ENCODE results near the gene DOK3. TPM values are rescaled to one million over a fixed set of nuclear protein-coding genes. Genes with fewer than 3 reads are reported as not detected.

DOK3 gene
- polyA plus RNA-seq, 1 donor = 9.8 TPM

DNA sequence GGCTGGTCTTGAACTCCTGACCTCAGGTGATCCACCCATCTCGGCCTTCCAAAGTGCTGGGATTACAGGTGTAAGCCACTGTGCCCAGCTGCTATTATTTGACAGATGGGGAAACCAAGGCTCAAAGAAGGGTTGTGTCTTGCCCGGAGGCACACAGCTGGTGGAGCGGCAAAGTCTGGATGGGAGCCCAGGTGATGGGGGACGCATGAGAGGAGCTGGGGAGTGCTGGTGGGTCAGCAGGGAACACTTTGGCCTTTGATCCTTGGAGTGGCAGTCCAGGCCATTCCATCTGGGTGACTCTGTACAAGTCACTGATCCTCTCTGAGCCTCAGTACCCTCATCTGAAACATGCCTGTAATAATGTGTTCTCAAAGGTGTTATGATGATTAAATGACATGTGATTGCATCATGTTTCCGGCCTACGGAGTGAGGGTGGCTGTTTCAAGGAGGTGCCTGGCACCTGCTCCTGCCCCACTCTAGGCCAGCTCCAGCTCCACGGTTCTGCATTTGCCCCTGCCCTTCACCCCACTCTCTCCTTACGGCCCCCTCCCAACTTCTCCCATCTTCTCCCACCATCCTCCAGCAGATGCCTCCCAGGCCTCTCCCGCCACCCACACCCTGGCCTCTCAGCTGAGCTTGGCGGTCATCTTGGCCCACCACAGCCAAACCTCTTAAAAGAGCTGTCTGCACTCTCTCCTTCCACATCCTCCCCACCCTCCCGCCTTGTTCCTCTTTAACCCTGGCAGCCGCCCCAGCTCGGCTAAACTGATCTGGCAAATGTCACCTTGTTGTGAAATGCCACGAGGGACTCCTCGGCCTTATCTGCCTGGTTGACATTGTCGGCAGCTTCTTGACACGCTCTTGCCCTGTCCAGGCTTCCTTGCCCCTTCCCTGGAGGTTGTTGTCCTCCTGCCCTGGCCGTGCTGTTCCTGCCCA is 30.6 kb downstream of the DOK3 start:
- no peak for DNase-seq

DNA sequence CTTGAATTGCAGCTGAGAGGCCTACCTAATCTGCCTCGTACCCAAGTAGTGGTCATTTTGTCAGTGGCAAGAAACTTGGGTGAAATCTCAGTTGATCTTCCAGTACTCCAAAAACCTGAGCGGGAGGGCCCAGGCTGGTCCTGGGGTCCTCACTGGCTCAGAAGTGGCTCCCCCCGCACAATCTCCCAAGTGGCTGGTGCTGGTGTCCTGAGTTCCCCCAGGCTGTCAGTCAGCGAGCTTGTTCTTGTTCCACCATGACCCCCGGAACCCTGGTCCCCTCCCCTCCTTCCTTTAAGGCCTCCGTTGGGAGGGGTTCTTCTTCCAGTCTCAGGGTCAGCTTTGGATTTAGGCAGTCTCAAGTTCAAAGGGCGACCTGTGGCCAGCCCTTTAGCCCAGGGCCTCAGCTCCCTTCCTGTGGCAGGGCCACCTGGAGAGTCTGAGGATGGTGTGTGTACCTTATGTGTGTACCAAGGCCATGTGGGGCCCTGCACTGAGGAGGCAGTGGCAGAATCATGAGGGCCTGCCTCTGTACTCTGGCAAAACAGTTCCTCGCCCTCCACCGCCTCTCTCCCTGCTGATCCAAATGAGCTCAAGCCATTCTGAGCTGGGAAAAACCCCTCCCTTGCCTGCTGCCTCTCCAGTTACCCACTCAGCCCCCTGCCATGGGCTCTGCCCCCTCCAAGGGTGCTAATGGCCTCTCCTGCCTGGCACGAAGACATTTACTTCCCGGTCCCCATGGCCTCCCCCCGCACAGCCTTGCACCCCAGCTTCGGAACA is 31.7 kb downstream of the DOK3 start:
- no peak for DNase-seq

DNA sequence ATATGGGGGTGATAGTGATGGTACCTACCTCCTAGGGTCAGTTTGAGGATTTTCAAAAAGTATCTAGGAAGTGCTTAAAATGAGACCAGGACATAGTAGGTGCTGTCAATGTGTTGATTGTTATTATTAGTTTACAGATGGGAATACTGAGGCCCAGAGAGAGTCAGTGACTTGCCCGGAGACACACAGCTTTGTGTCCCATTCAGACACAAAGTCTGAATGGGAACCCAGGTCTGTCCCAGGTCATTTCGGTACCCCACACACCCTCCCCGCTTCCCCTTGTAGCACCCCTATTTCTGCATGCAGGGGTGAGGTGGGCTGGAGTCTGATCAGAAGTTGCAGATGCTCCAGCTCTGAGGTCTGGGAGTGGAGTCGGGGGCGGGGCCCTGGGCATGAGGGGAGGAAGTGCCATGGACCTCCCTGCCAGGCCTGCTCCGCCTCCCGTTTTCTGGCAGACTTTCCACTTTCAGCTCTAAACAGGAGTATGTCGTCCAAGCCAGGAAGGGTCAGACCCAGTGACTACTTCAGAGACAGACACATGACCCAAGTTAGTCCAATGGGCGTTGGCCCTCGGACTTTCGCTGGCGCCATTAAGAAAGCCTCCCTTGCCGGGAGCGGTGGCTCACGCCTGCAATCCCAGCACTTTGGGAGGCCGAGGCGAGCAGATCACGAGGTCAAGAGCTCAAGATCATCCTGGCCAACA is 32.9 kb downstream of the DOK3 start:
- no peak for DNase-seq

DNA sequence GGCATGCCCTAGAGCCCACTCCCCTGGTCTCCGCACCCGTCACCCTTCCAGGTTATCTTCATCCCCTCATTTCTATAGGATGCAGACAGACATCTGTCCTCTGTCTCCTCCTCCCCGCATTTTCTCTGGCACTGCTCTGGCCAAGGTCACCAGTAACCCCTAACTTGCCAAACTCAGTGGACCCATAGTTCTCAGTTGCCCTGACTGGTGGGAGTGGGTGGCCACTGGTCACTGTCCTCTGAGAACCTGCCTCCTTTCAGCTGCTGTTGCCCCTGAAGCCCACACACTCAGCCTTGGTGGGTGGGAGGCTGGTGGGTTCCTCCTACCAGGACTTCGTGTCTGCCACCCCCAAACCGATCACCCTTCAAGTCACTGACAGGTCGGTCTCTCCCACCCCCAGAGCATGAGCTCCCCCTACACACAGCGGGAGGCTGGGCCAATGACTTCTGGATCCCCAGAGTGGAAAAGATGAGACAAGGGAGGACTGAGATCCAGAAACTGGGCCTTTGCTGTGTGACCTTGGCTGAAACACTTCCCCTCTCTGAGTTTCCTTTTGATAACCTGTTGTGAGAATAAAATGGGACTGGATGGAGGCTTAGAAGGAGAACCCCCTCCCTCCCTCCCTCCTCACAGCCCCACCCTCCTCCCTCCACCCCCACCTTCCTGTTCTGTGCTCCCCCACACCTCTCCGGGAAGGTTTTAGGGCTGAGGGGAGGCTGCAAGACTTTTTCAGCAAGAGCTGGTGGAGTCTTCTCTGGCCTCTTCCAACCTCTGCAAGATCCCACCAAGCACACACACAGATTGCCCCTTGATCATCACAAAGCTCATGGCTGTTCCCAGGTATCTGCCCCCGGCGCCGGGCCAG is 33.8 kb downstream of the DOK3 start:
- DNase-seq = no peak

DNA sequence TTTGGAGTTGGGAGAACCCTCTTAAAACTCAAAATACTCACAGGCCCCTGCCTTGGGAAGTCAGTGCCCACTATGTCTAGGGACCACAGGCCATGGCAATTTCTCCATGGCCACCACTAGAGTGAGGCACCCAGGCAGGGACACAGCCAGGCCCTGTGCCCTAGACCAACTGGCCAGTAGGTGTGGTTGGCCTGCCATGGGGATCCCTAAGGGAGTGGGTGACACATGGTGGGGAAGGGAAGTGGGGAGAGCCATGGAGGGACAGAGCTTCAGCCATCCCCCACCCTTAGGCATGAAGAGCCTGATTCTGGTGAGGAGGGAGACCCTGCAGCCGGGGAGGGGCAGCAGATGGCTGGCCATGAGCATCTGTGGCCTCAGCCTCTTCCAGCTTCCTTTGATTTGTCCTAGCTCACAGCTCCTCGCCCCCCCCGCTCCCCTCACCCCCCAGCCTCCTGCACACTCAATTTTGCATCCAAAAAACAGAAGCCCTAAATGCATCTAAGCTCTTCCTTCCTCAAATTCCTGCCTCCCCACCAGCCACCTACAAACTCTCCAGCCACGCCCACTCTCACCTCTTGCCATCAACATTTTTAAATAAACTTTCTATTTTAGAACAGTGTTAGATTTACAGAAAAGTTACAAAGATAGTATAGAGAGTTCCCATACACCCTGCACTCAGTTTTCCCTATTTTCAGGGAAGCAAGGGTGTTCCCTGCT is 34.6 kb downstream of the DOK3 start:
- no peak for DNase-seq

DNA sequence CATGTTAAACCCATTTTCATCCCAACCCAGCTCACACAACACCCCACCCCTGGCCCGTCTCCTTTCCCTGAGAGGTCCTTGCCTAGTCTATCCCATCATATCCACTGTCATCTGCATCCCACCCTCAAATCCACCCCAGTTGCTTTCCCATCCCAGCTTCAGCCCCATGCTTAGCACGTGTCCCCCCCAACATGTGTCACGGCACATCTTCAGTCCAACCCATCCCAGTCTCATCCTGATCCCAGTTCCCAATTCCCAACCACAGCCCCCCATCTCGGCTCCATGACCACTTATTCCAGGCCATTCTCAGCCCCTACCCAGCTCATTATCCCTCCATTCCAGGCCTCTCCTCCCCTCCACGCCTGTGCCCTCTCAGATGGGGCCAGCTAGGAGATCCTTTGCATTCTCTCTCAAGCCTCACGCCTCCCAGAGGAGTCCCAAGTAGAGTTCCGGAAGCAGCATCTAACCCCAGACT is 35.6 kb downstream of the DOK3 start:
- no peak for DNase-seq

DNA sequence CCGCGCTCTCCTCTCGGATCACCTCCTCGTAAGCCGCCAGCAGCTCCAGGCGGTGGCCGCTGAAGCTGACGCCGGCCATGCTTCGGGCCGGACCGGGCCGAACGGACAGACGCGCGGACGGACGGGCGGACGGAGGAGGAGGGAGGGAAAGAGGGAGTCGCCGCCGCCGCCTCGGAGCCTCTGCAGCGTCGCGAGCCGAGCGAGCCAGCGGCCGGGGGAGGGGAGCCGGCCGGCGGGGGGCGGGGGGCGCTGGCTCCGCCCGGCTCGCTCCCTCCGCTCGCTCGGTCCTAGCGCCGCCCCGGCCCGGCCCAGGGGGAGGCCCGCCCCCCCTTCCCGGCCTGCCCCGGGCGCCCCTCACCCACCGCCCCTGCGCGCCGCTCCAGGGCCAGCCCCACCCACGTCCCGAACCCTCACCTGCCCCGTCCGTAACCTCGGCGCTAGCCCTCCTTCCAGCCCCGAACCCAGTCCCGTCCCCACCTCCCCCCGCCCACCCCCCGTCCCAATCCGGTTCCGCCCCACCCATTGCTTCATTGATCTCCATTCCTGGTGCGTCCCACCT is 36.1 kb downstream of the DOK3 start, which contains the start of gene DBN1:
DBN1 (minus strand) TSS at position 192 of the 559 bp plus-strand sequence; CDS start at position 79, 113 bp downstream.
- peak; percentile 70 for DNase-seq

DNA sequence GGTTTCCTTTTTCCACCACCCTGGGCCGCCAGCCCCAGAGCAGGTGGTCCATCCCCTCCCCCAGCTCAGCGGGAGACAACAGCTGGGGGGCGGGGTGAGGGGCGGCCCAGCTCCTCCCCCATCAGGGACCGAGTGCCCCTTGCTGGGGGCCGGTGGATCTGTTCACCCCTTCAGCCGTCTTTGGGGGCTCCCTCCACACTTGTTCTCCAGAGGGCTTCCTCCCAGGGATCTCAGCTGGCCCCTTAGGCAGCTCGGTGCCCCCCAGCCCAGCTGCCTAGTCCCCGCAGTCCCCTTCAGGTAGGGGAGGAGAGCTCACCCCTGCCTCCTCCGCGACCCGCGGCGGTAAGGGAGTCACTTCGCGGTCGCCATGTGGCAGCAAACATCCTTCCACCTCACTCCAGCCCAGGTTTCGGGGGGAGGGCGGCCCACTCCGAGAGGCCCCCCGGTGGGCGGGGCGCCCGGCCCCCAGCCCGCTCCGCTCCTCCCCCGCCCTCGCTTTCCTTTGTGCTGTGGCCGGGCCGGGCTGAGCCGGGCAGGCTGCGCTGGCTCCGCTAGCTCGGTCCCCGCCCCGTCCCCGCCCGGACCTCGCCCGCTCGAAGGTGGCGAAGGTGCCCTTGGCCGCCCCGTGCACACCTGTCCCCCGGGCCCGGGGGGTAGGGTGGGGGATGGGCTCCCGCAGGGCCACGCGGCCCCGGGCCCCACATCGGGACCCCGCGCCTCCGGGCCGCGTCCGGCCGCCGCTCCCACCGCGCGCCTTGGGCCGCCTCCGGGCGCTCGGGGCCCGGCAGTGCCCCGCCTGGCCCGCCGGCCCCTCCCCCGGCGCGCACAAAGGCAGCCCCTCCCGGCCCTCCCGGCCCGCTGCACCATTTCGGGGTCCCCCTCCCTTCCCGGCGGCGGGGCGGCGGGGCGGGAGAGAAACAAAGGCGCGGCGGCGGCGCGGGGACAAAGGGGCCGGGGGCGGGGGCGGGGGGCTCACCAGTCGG is 36.9 kb downstream of the DOK3 start:
- DNase-seq = no peak

DNA sequence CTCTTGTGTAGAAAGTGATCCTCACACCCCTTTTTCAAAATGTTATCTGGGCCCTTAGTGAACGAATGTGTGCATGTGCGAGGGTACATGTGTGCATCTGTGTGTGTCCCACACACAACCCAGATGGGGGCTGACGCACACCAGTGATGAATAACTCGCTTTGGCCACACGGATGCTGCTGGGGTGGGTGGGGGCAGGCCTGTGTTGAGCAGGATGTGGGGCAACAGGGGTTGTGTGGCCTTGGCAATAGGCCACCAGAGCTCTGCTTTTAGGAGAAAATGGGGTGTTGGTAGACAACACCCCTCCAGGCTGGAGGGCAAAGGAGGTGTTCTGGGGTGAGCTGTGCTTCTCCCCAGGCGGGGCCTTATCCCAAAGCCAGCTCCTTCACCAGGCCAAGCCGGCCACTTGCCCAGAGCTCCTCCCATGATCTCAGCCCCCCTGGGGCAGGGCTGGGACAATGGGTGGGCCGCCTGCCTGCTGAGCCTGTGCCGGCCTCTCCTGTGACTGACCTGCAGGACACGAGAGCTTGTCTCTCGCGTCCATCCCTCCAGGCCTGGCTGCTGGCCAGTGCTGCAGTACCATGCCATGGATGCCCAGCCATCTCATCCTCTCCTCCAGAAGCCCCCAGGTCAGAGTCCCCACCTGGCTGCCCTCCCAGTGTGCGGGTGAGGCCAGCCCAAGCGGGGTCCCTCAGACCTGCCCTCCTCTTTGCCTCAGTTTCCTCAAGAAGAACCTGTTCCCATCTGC is 37.8 kb downstream of the DOK3 start:
- no peak for DNase-seq

DNA sequence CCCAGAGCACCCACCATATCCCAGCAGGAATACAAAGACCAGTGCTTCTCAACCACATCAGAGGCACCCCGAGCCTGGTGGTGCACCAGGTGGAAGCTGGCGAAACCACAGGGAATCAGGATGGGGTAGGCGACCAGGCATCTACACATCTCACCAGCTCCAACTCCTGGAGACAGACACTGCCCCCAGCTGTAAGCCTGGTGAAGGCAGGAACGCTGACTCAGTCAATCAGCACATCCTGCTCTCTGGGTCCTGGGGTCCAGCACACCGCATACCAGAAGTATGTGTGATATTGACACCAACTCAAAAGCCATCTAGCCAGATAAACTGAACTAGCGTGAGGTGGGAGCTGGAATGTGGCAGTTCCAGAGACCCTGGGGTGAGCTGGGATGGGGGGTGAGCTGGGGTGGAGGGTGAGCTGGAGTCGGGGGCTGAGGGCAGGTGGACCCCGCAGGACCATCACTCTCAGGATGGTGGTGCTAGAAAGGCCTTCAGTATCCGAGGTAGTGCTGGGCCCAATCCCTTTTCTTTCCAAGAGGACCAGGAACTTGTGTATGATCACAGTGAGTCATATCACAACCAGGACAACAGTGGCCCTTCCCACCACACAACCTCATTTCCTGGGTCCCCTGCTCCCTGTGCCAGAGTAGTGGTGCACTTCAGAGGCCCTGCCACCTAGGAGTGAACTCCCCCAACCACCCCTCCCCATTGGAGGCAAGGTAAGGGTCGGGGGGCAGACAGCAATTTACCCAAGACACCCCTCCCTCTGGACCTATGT is 38.7 kb downstream of the DOK3 start:
- DNase-seq = no peak

DNA sequence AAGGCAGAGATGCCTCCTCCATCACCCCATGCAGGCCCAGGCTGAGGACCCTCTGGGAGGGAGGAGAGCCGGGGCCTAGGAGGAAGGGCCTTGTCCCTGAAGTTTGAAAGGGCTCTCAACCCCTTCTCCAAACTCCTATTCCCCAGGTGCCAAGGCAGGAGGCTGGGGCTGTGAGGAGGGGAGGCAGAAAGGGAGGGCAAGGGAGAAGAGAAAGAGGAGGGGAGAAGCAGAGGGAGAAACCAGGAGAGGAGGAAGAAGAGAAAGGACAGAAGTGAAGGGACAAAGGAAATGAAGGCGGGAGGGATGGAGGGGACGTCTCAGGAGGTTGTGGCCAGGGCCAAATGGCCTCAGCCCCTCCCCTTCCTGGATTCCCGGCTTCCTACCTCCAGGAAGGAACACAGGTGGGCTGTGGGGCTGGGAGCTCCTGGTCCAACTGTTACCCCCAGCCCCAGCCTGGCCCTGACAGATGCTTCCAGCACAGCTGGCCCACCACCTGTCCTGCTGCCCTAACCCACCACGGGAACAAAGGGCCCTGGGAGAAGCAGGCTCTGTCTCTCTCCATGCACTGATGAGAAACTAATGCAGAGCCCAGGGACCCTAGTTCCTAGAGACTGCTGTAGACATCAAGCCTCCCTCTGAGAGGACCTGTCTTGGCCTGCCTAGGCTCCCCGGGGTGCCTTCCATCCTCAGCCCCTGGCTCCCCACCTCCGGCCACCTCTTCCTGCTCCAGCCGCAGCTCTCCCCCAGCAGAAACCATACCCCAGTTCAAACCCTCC is 39.7 kb downstream of the DOK3 start:
- DNase-seq = no peak

DNA sequence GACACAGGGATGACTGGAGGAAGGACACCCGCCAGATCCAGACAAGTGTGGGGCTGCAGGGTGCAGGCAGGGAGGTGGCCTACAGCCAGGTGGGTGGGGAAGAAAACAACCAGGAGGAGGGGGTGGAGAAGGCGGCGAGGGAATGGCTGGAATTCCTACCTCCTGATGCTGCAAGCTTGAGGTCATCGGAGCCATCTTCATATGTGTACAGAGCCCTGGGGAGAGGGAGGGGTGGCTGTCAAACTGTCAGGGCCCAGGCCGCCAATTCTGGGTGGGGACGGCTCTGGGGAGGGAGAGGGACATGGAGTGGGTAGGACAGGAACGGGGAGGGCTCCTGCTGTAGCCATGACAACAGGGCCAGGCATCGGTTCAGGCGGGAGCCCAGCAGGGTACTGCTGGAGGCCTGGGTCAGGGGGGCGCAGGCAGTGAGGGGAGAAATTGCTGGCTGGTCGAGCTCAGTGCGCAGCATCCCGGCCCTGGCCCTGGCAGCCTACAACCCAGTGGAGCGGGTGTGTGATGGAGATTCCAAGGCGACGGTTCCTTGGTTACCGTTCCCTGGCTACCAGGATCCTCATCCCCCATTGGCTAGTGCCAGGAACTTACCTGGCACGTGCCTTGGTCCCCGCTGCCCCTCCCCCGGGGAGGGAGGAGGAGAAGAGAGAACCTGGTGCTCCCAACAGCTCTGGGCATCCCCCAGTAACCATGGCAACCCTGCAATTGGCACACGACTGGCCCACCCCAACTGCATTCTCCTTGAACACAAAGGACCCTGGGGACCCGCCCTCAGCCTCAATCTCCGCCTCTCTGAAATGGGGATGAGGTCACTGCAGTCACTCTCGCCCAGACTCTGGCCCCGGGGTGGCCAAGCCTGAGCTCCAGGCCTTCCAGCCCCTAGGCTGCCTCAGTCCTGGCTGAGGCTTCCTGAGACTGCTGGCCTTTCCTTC is 40.7 kb downstream of the DOK3 start:
- DNase-seq = no peak

DNA sequence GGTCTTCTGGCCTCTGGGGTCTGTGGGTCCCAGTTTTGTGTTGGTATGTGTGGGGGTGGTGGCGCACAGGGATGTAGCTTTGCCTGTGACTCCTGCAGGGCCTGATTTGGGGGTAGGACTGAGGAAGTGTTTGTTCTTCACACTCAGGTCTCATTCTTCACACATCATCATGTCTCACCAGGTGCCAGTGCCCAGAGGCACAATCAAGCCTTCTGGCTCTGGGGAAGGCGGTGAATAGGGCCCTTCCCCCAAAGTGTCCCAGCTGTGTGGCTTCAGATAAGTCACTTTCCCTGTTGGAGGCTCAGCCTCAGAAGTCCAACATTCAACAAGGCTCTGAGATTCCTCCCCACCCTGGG is 41.3 kb downstream of the DOK3 start:
- DNase-seq = no peak

DNA sequence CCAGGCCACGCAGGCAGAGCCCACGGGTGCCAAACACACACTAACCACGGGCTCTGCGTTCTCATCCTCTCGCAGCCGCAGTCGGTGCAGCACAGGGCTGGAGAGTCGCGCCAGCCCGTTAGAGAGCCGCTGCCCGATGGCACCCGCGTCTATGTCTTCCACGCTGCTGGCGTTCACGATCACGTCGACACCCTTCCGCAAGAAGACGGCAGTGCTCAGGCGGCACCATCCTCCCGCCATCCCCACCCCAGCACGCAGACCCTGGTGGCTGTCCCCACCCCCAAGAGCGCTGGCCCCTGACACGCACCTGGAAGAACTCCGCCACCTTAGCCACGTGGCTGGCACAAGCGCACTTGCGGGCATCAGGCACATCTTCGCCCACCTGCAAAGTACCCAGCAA is 42.2 kb downstream of the DOK3 start:
- DNase-seq = no peak

DNA sequence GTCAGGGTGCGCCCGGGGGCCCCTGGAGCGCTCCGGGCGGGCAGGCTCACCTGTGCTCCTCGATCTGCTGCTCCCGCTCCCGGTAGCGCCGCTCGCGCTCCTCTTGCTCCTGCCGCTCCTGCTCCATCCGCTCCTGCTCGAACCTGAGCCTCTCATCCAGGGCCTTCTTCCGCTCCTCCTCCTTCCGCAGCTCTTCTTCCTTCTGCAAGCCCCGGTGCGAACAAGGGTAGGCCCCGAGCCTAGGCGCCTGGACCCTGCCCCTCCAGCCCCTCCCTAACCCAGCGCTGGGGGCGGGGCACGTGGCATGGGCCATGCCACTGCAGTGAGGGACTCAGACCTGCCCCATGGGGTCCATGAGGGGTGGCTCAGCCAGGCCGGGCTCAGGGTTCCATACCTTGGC is 42.8 kb downstream of the DOK3 start:
- DNase-seq = no peak

DNA sequence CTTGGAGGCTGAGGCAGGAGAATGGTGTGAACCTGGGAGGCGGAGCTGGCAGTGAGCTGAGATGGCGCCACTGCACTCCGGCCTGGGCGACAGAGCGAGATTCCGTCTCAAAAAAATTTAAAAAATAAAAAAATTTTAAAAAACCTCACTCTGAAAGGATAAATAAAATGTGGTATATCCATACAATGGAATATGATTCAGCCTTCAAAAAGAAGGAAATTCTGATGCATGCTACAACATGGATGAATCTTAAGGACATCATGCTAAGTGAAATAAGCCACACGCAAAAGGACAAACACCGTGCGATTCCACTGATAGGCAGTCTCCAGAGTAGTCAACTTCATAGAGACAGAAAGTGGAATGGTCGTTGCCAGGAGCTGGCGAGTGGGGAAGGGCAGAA is 44.6 kb downstream of the DOK3 start:
- DNase-seq = no peak
